Measurements from ENCODE around the gene NPEPL1.
"Not testable (repeated sequence)": the region's sequence is repeated elsewhere in the genome, so short reads cannot be mapped to it uniquely, and the experiment has no call there.

Gene NPEPL1

GRCh38 chr20:58745391-58745790 lies 52.8 kb downstream of the NPEPL1 start:
- DNase-seq, result no peak

GRCh38 chr20:58746620-58747019 lies 54.0 kb downstream of the NPEPL1 start:
- no peak for DNase-seq

- DNase-seq, result no peak
Observed at GRCh38 chr20:58747211-58747610, 54.6 kb downstream of the NPEPL1 start.

GRCh38 chr20:58748618-58749017 lies 56.0 kb downstream of the NPEPL1 start:
- DNase-seq, result no peak

- DNase-seq, result no peak
Observed at GRCh38 chr20:58749098-58749769, 56.6 kb downstream of the NPEPL1 start.

GRCh38 chr20:58749979-58750378 lies 57.4 kb downstream of the NPEPL1 start:
- no peak for DNase-seq

GRCh38 chr20:58750706-58751105 lies 58.1 kb downstream of the NPEPL1 start:
- not testable (repeated sequence) for DNase-seq

GRCh38 chr20:58751979-58752378 lies 59.4 kb downstream of the NPEPL1 start:
- no peak for DNase-seq

GRCh38 chr20:58752565-58752964 lies 60.0 kb downstream of the NPEPL1 start:
- DNase-seq, result no peak

- no peak for DNase-seq
Observed at GRCh38 chr20:58753267-58753921, 60.8 kb downstream of the NPEPL1 start.

- no peak for DNase-seq
Observed at GRCh38 chr20:58753922-58754551, 61.4 kb downstream of the NPEPL1 start.

- no peak for DNase-seq
Observed at GRCh38 chr20:58754584-58754983, 62.0 kb downstream of the NPEPL1 start.

GRCh38 chr20:58755062-58755697 lies 62.6 kb downstream of the NPEPL1 start:
- DNase-seq, result no peak

- no peak for DNase-seq
Observed at GRCh38 chr20:58755766-58756449, 63.3 kb downstream of the NPEPL1 start.

- no peak for DNase-seq
Observed at GRCh38 chr20:58756450-58756775, 63.8 kb downstream of the NPEPL1 start.

GRCh38 chr20:58757647-58758046 lies 65.0 kb downstream of the NPEPL1 start:
- DNase-seq, result not testable (repeated sequence)

GRCh38 chr20:58759947-58760346 lies 67.3 kb downstream of the NPEPL1 start:
- DNase-seq, result no peak

- DNase-seq, result no peak
Observed at GRCh38 chr20:58760856-58761255, 68.3 kb downstream of the NPEPL1 start.

- DNase-seq, result no peak
Observed at GRCh38 chr20:58762120-58762519, 69.5 kb downstream of the NPEPL1 start.

- DNase-seq, result no peak
Observed at GRCh38 chr20:58763076-58763475, 70.5 kb downstream of the NPEPL1 start.

Measured in NCI-H2107 (cell line).